ENCODE measurements around the gene RANBP2. TPM values are rescaled to one million over a fixed set of nuclear protein-coding genes. Genes with fewer than 3 reads are reported as not detected.

The RANBP2 gene
- total and polyA plus RNA-seq, 4 donors = 9.1 to 51.7 (median 22.9) TPM

GRCh38 chr2:108824316-108825070 lies 105.2 kb downstream of the RANBP2 start:
- Histone ChIP-seq H3K27ac (ENCODE audit: low read depth in 1 of 2, low read length in 2 of 2) (no peak overlapping the region), H3K27me3 (ENCODE audit: control insufficient read depth in 4 of 4, insufficient read depth in 4 of 4, low read length in 3 of 4) (no peaks in the 10 kb centered on the region), H3K4me1 (ENCODE audit: control insufficient read depth in 4 of 4, insufficient read depth in 4 of 4, low read length in 3 of 4) (peaks cover 0 to 4% (median under 1%) of the 10 kb centered on the region in 4 donors), H3K36me3 (ENCODE audit: control insufficient read depth in 4 of 4, insufficient read depth in 3 of 4, low read depth in 1 of 4, low read length in 3 of 4) (peaks cover 0 to 3% (median 0%) of the 10 kb centered on the region in 4 donors), H3K9me3 (ENCODE audit: control insufficient read depth in 4 of 4, low read length in 3 of 4) (peaks cover 0 to 2% (median under 1%) of the 10 kb centered on the region in 4 donors), H3K9ac (ENCODE audit: low read depth in 1 of 2, low read length in 2 of 2) (no peak overlapping the region), H3K4me3 (ENCODE audit: low read depth in 1 of 3, low read length in 3 of 3) (no peak overlapping the region)
- DNase-seq (ENCODE audit: low spot score) = no peak
- WGBS = 89% methylated on average over 5 of the region's 5 CpGs
- TF ChIP-seq, protein P1, sequence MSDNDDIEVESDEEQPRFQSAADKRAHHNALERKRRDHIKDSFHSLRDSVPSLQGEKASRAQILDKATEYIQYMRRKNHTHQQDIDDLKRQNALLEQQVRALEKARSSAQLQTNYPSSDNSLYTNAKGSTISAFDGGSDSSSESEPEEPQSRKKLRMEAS (IDR thresholded peaks at IDR 0.05) = no peak
- TF ChIP-seq HNF4G (IDR thresholded peaks at IDR 0.05) (no peak), CTCF (IDR thresholded peaks at IDR 0.05; ENCODE audit: low read depth, low read length, missing input control) (no peak), ATF3 (IDR thresholded peaks at IDR 0.05) (no peak), EGR1 (IDR thresholded peaks at IDR 0.05; ENCODE audit: low read depth in 2 of 2) (no peak), ZBTB33 (IDR thresholded peaks at IDR 0.05) (no peak), RAD21 (IDR thresholded peaks at IDR 0.05) (no peak)

GRCh38 chr2:108825254-108825653 lies 106.0 kb downstream of the RANBP2 start:
- Histone ChIP-seq H3K9me3 (ENCODE audit: control insufficient read depth in 4 of 4, low read length in 3 of 4) (no peaks in the 10 kb centered on the region), H3K27ac (ENCODE audit: low read depth in 1 of 2, low read length in 2 of 2) (no peak overlapping the region), H3K4me3 (ENCODE audit: low read depth in 1 of 3, low read length in 3 of 3) (no peak overlapping the region), H3K9ac (ENCODE audit: low read depth in 1 of 2, low read length in 2 of 2) (no peak overlapping the region), H3K4me1 (ENCODE audit: control insufficient read depth in 4 of 4, insufficient read depth in 4 of 4, low read length in 3 of 4) (peaks cover 0 to 4% (median under 1%) of the 10 kb centered on the region in 4 donors), H3K36me3 (ENCODE audit: control insufficient read depth in 4 of 4, insufficient read depth in 3 of 4, low read depth in 1 of 4, low read length in 3 of 4) (peaks cover 0 to 2% (median 0%) of the 10 kb centered on the region in 4 donors), H3K27me3 (ENCODE audit: control insufficient read depth in 4 of 4, insufficient read depth in 4 of 4, low read length in 3 of 4) (no peaks in the 10 kb centered on the region)
- DNase-seq (ENCODE audit: low spot score) = no peak
- TF ChIP-seq JUND (IDR thresholded peaks at IDR 0.05) = no peak
- TF ChIP-seq, protein P1 (IDR thresholded peaks at IDR 0.05) = no peak
- no peak for TF ChIP-seq RAD21 (IDR thresholded peaks at IDR 0.05)
- no peak for TF ChIP-seq ATF3 (IDR thresholded peaks at IDR 0.05)
- no peak for TF ChIP-seq NR2F2 (IDR thresholded peaks at IDR 0.05)
- TF ChIP-seq TAF1 (conservative IDR thresholded peaks at IDR 0.05) = no peak
- no peak for TF ChIP-seq SP1 (IDR thresholded peaks at IDR 0.05)
- no peak for TF ChIP-seq GABPA (IDR thresholded peaks at IDR 0.05 in 1 of 2, conservative IDR thresholded peaks at IDR 0.05 in 1 of 2)
- no peak for TF ChIP-seq YY1 (IDR thresholded peaks at IDR 0.05)
- 39% methylated on average over 4 of the region's 4 CpGs for WGBS

Data from liver (tissue), 9 donors.